Astrocyte (in vitro differentiated cells and primary cell): Measurements from ENCODE around the gene ASCL5. TPM values are rescaled to one million over a fixed set of nuclear protein-coding genes. Genes with fewer than 3 reads are reported as not detected.

Experiments used
- DNase-seq: peaks from one replicate; pipeline ENCODE4 v3.0.0-alpha.2; 2010; ENCODE audit warnings: low read depth
- FAIRE-seq: peaks from 2 replicates; lab custom pipeline; 2011; peaks lifted over from hg19 to GRCh38; lab: Jason Lieb, UNC
- H2AFZ ChIP-seq: 2 replicates; pipeline ENCODE4 v1.6.0; 2012; ENCODE audit warnings: low read depth, low read length, inconsistent platforms
- H3K27ac ChIP-seq: 2 replicates; pipeline ENCODE4 v1.5.1; 2011; ENCODE audit warnings: low read depth, low read length, inconsistent platforms
- H3K27me3 ChIP-seq: 2 replicates; pipeline ENCODE4 v1.6.0; 2011; ENCODE audit warnings: low read length, inconsistent platforms; ENCODE audit not compliant: insufficient read depth
- H3K36me3 ChIP-seq: 2 replicates; pipeline ENCODE4 v1.5.1; 2011; ENCODE audit warnings: low read length, inconsistent platforms; ENCODE audit not compliant: insufficient read depth
- H3K4me1 ChIP-seq: 2 replicates; pipeline ENCODE4 v1.5.1; 2011; ENCODE audit warnings: low read length, inconsistent platforms; ENCODE audit not compliant: insufficient read depth
- H3K4me2 ChIP-seq: 2 replicates; pipeline ENCODE4 v1.6.0; 2012; ENCODE audit warnings: low read length, inconsistent platforms
- H3K4me3 ChIP-seq: 2 replicates; pipeline ENCODE4 v1.5.1; 2011; ENCODE audit warnings: low read depth, mild to moderate bottlenecking, low read length, inconsistent platforms; ENCODE audit not compliant: insufficient read depth
- H3K79me2 ChIP-seq: 2 replicates; pipeline ENCODE4 v1.6.0; 2012; ENCODE audit warnings: mild to moderate bottlenecking, low read length, inconsistent platforms; ENCODE audit not compliant: insufficient read depth
- H3K9ac ChIP-seq: 2 replicates; pipeline ENCODE4 v1.6.0; 2012; ENCODE audit warnings: mild to moderate bottlenecking, low read length, inconsistent platforms
- H3K9me3 ChIP-seq: 2 replicates; pipeline ENCODE4 v1.5.1; 2012; ENCODE audit warnings: low read depth, mild to moderate bottlenecking, low read length, inconsistent platforms; ENCODE audit not compliant: insufficient read depth
- H4K20me1 ChIP-seq: 2 replicates; pipeline ENCODE4 v1.6.0; 2012; ENCODE audit warnings: low read length, inconsistent platforms; ENCODE audit not compliant: insufficient read depth
- H3K27ac Mint-ChIP-seq: one replicate; pipeline ENCODE4 v1.8.0; 2021; ENCODE audit warnings: mild to moderate bottlenecking, mixed read lengths; ENCODE audit not compliant: unreplicated experiment
- H3K27me3 Mint-ChIP-seq: one replicate; pipeline ENCODE4 v1.8.0; 2021; ENCODE audit warnings: low read depth, mixed read lengths; ENCODE audit not compliant: unreplicated experiment
- H3K36me3 Mint-ChIP-seq: one replicate; pipeline ENCODE4 v1.8.0; 2021; ENCODE audit warnings: low read depth, mixed read lengths; ENCODE audit not compliant: unreplicated experiment
- H3K4me1 Mint-ChIP-seq: one replicate; pipeline ENCODE4 v1.8.0; 2021; ENCODE audit warnings: low read depth, mixed read lengths; ENCODE audit not compliant: unreplicated experiment
- H3K4me3 Mint-ChIP-seq: one replicate; pipeline ENCODE4 v1.8.0; 2021; ENCODE audit warnings: mild to moderate bottlenecking, moderate library complexity, mixed read lengths; ENCODE audit not compliant: unreplicated experiment
- H3K9me3 Mint-ChIP-seq: one replicate; pipeline ENCODE4 v1.8.0; 2021; ENCODE audit warnings: mild to moderate bottlenecking, mixed read lengths; ENCODE audit not compliant: unreplicated experiment
- CTCF ChIP-seq: IDR thresholded peaks from 2 replicates; pipeline ENCODE4 v1.5.1; 2011; ENCODE audit warnings: low read depth, mild to moderate bottlenecking, inconsistent platforms, low read length, moderate library complexity; ENCODE audit not compliant: insufficient read depth
- EZH2 ChIP-seq: IDR thresholded peaks from 2 replicates; pipeline ENCODE4 v1.6.1; 2012; ENCODE audit warnings: mild to moderate bottlenecking, low read length, inconsistent platforms; ENCODE audit not compliant: insufficient read depth
- total RNA-seq: library from RNA; stranded (reverse); gene quantifications from 2 replicates; pipeline ENCODE4 v1.2.1, GENCODE V29; 2021

ASCL5 gene
- total RNA-seq, 1 donor from 2014 or later = not detected

- no peak overlapping the region for H3K27ac Mint-ChIP-seq
- FAIRE-seq (no peak), DNase-seq (no peak)
- no peaks in the 10 kb centered on the region for H3K36me3 Mint-ChIP-seq
- no peaks in the 10 kb centered on the region for H3K9me3 ChIP-seq
- H3K9ac ChIP-seq = no peak overlapping the region
- no peaks in the 10 kb centered on the region for H3K36me3 ChIP-seq
- H3K4me1 Mint-ChIP-seq = peaks cover 2% of the 10 kb centered on the region
- peaks cover 46% of the 10 kb centered on the region for H3K27me3 Mint-ChIP-seq
- no peak overlapping the region for H3K27ac ChIP-seq
- H2AFZ ChIP-seq = no peak overlapping the region
- H3K4me3 ChIP-seq = no peak overlapping the region
- no peak for TF ChIP-seq EZH2
- H3K4me2 ChIP-seq = no peak overlapping the region
- no peaks in the 10 kb centered on the region for H4K20me1 ChIP-seq
- H3K27me3 ChIP-seq = peaks cover 30% of the 10 kb centered on the region
- H3K4me3 Mint-ChIP-seq = no peak overlapping the region
- no peaks in the 10 kb centered on the region for H3K4me1 ChIP-seq
- no peaks in the 10 kb centered on the region for H3K79me2 ChIP-seq
- H3K9me3 Mint-ChIP-seq = peaks cover 2% of the 10 kb centered on the region
Measured at GRCh38 chr1:201093962-201094361, 33.0 kb downstream of the ASCL5 start.

GRCh38 chr1:201093561-201093960, 33.4 kb downstream of the ASCL5 start:
- Histone ChIP-seq H3K4me3 (no peak overlapping the region), H3K27me3 (peaks cover 29% of the 10 kb centered on the region), H3K27ac (no peak overlapping the region), H3K9me3 (no peaks in the 10 kb centered on the region), H3K79me2 (no peaks in the 10 kb centered on the region), H3K9ac (no peak overlapping the region), H3K4me2 (no peak overlapping the region), H3K4me1 (no peaks in the 10 kb centered on the region), H3K36me3 (no peaks in the 10 kb centered on the region), H2AFZ (no peak overlapping the region), H4K20me1 (no peaks in the 10 kb centered on the region)
- DNase-seq = no peak
- H3K9me3 Mint-ChIP-seq = peaks cover 2% of the 10 kb centered on the region
- H3K4me3 Mint-ChIP-seq = no peak overlapping the region
- TF ChIP-seq CTCF (no peak), EZH2 (no peak)
- peaks cover 47% of the 10 kb centered on the region for H3K27me3 Mint-ChIP-seq
- H3K36me3 Mint-ChIP-seq = no peaks in the 10 kb centered on the region
- H3K4me1 Mint-ChIP-seq = peaks cover 2% of the 10 kb centered on the region
- FAIRE-seq = no peak
- no peak overlapping the region for H3K27ac Mint-ChIP-seq

GRCh38 chr1:201092738-201093137, 34.2 kb downstream of the ASCL5 start:
- FAIRE-seq = no peak
- H3K4me2 ChIP-seq = no peak overlapping the region
- no peak overlapping the region for H3K4me3 Mint-ChIP-seq
- no peak for TF ChIP-seq CTCF
- TF ChIP-seq EZH2 = no peak
- no peaks in the 10 kb centered on the region for H4K20me1 ChIP-seq
- H3K9me3 ChIP-seq = no peaks in the 10 kb centered on the region
- no peak overlapping the region for H2AFZ ChIP-seq
- DNase-seq = no peak
- H3K27me3 Mint-ChIP-seq = peaks cover 49% of the 10 kb centered on the region
- H3K79me2 ChIP-seq = no peaks in the 10 kb centered on the region
- H3K36me3 ChIP-seq = no peaks in the 10 kb centered on the region
- H3K27ac Mint-ChIP-seq = no peak overlapping the region
- no peaks in the 10 kb centered on the region for H3K4me1 ChIP-seq
- peaks cover 24% of the 10 kb centered on the region for H3K27me3 ChIP-seq
- peaks cover 1% of the 10 kb centered on the region for H3K36me3 Mint-ChIP-seq
- peaks cover 2% of the 10 kb centered on the region for H3K9me3 Mint-ChIP-seq
- no peak overlapping the region for H3K4me3 ChIP-seq
- no peak overlapping the region for H3K9ac ChIP-seq
- peaks cover 2% of the 10 kb centered on the region for H3K4me1 Mint-ChIP-seq
- no peak overlapping the region for H3K27ac ChIP-seq
